ENCODE measurements around the gene FAM50A. TPM values are rescaled to one million over a fixed set of nuclear protein-coding genes. Genes with fewer than 3 reads are reported as not detected.

The FAM50A gene
- total RNA-seq, 2 experiments from 2014 or later: 30.8 to 55.1 TPM

- H3K79me2 ChIP-seq (ENCODE audit: insufficient read depth, low read depth, low read length): no peaks in the 10 kb centered on the region
- H3K9me3 ChIP-seq (ENCODE audit: low read length): no peaks in the 10 kb centered on the region
- H3K4me1 ChIP-seq (ENCODE audit: insufficient read depth, low read length, poor library complexity, severe bottlenecking): peaks cover 9% of the 10 kb centered on the region
- no peak overlapping the region for H3K4me3 ChIP-seq (ENCODE audit: low read depth, low read length, poor library complexity, severe bottlenecking)
- DNase-seq (ENCODE audit: low spot score): no peak
- CTCF ChIA-PET (ENCODE audit: unreplicated experiment): no interaction called here
- TF ChIP-seq EZH2phosphoT487 (IDR thresholded peaks at IDR 0.05; ENCODE audit: borderline replicate concordance, low read depth, low read length) (no peak), CTCF (conservative IDR thresholded peaks at IDR 0.05; ENCODE audit: low read length) (no peak)
- H4K20me1 ChIP-seq (ENCODE audit: insufficient read depth, low read length): no peaks in the 10 kb centered on the region
- no peaks in the 10 kb centered on the region for H3K36me3 ChIP-seq (ENCODE audit: insufficient read depth, low read length)
- H3K4me2 ChIP-seq (ENCODE audit: low read length): no peak overlapping the region
- no peak overlapping the region for H3K27ac ChIP-seq (ENCODE audit: low read depth, low read length, poor library complexity, severe bottlenecking)
- intact Hi-C loops (cut with micrococcal nuclease; ENCODE audit: unreplicated experiment): no loop called here
- POLR2A ChIA-PET: no interaction called here
- no peaks in the 10 kb centered on the region for H3K9me2 ChIP-seq (ENCODE audit: insufficient read depth, low read length)
- no peak overlapping the region for H2AFZ ChIP-seq (ENCODE audit: low read length)
- no TSS peak for BruUV-seq (replicated peaks)
Measured at GRCh38 chrX:154462396-154462795, 18.5 kb downstream of the FAM50A start.

GRCh38 chrX:154463611-154464220, 19.8 kb downstream of the FAM50A start:
- intact Hi-C loops (cut with micrococcal nuclease; ENCODE audit: unreplicated experiment): no loop called here
- no TSS peak for BruUV-seq (replicated peaks)
- no peaks in the 10 kb centered on the region for H4K20me1 ChIP-seq (ENCODE audit: insufficient read depth, low read length)
- TF ChIP-seq CTCF (conservative IDR thresholded peaks at IDR 0.05; ENCODE audit: low read length) (no peak), EZH2phosphoT487 (IDR thresholded peaks at IDR 0.05; ENCODE audit: borderline replicate concordance, low read depth, low read length) (no peak)
- CTCF ChIA-PET (ENCODE audit: unreplicated experiment): interaction anchor here (0.6 kb wide), 1 partner anchor 900 kb away, joined by 6 read pairs; no protein-coding TSS in a partner anchor
- no peaks in the 10 kb centered on the region for H3K9me3 ChIP-seq (ENCODE audit: low read length)
- DNase-seq (ENCODE audit: low spot score): no peak
- H3K4me3 ChIP-seq (ENCODE audit: low read depth, low read length, poor library complexity, severe bottlenecking): no peak overlapping the region
- no peaks in the 10 kb centered on the region for H3K9me2 ChIP-seq (ENCODE audit: insufficient read depth, low read length)
- POLR2A ChIA-PET: no interaction called here
- H3K4me2 ChIP-seq (ENCODE audit: low read length): no peak overlapping the region
- peaks cover 5% of the 10 kb centered on the region for H3K4me1 ChIP-seq (ENCODE audit: insufficient read depth, low read length, poor library complexity, severe bottlenecking)
- no peak overlapping the region for H2AFZ ChIP-seq (ENCODE audit: low read length)
- no peak overlapping the region for H3K27ac ChIP-seq (ENCODE audit: low read depth, low read length, poor library complexity, severe bottlenecking)
- H3K79me2 ChIP-seq (ENCODE audit: insufficient read depth, low read depth, low read length): no peaks in the 10 kb centered on the region
- no peaks in the 10 kb centered on the region for H3K36me3 ChIP-seq (ENCODE audit: insufficient read depth, low read length)

- ChIA-PET CTCF (ENCODE audit: unreplicated experiment) (no interaction called here), POLR2A (no interaction called here)
- no peaks in the 10 kb centered on the region for H3K4me1 ChIP-seq (ENCODE audit: insufficient read depth, low read length, poor library complexity, severe bottlenecking)
- no peak overlapping the region for H2AFZ ChIP-seq (ENCODE audit: low read length)
- H3K4me2 ChIP-seq (ENCODE audit: low read length): no peak overlapping the region
- H3K9me2 ChIP-seq (ENCODE audit: insufficient read depth, low read length): no peaks in the 10 kb centered on the region
- intact Hi-C loops (cut with micrococcal nuclease; ENCODE audit: unreplicated experiment): no loop called here
- TF ChIP-seq EZH2phosphoT487 (IDR thresholded peaks at IDR 0.05; ENCODE audit: borderline replicate concordance, low read depth, low read length) (no peak), CTCF (conservative IDR thresholded peaks at IDR 0.05; ENCODE audit: low read length) (no peak)
- H3K4me3 ChIP-seq (ENCODE audit: low read depth, low read length, poor library complexity, severe bottlenecking): no peak overlapping the region
- H3K79me2 ChIP-seq (ENCODE audit: insufficient read depth, low read depth, low read length): no peaks in the 10 kb centered on the region
- no peak for DNase-seq (ENCODE audit: low spot score)
- H3K36me3 ChIP-seq (ENCODE audit: insufficient read depth, low read length): no peaks in the 10 kb centered on the region
- H4K20me1 ChIP-seq (ENCODE audit: insufficient read depth, low read length): no peaks in the 10 kb centered on the region
- no TSS peak for BruUV-seq (replicated peaks)
- H3K27ac ChIP-seq (ENCODE audit: low read depth, low read length, poor library complexity, severe bottlenecking): no peak overlapping the region
- H3K9me3 ChIP-seq (ENCODE audit: low read length): no peaks in the 10 kb centered on the region
Measured at GRCh38 chrX:154464806-154465365, 20.9 kb downstream of the FAM50A start.
